GM21526 (cell line): Measurements from ENCODE around the gene RALGPS1.

Experiments
- ATAC-seq: cut with Tn5 transposase; IDR thresholded peaks from one replicate; pipeline ENCODE4 v1.9.1; 2021; ENCODE audit warnings: moderate library complexity; ENCODE audit not compliant: unreplicated experiment, low FRiP score

The RALGPS1 gene

GRCh38 chr9:126902210-126902609 lies 12.4 kb upstream of the RALGPS1 start:
- ATAC-seq, result no peak

GRCh38 chr9:126904586-126904985 lies 10.0 kb upstream of the RALGPS1 start:
- ATAC-seq, result no peak

- no peak for ATAC-seq
Measured at GRCh38 chr9:126906091-126906490, 8.5 kb upstream of the RALGPS1 start.

- no peak for ATAC-seq
Measured at GRCh38 chr9:126907058-126907457, 7.5 kb upstream of the RALGPS1 start.

- no peak for ATAC-seq
Measured at GRCh38 chr9:126915281-126915816, 767 bp downstream of the RALGPS1 start.

GRCh38 chr9:126915846-126916543 lies 1.4 kb downstream of the RALGPS1 start:
- no peak for ATAC-seq

- ATAC-seq, result no peak
Measured at GRCh38 chr9:126916909-126917308, 2.3 kb downstream of the RALGPS1 start.

GRCh38 chr9:126919193-126919592 lies 4.6 kb downstream of the RALGPS1 start:
- no peak for ATAC-seq

GRCh38 chr9:126925876-126926275 lies 11.3 kb downstream of the RALGPS1 start:
- no peak for ATAC-seq

- ATAC-seq, result no peak
Measured at GRCh38 chr9:126926364-126926763, 11.8 kb downstream of the RALGPS1 start.

GRCh38 chr9:126927419-126927818 lies 12.8 kb downstream of the RALGPS1 start:
- no peak for ATAC-seq

GRCh38 chr9:126932871-126933321 lies 18.3 kb downstream of the RALGPS1 start:
- no peak for ATAC-seq

- no peak for ATAC-seq
Measured at GRCh38 chr9:126933334-126933980, 18.9 kb downstream of the RALGPS1 start.

- ATAC-seq, result no peak
Measured at GRCh38 chr9:126934441-126934840, 19.9 kb downstream of the RALGPS1 start.

- ATAC-seq, result no peak
Measured at GRCh38 chr9:126935630-126936029, 21.0 kb downstream of the RALGPS1 start.

GRCh38 chr9:126937444-126937843 lies 22.9 kb downstream of the RALGPS1 start:
- ATAC-seq, result no peak

- ATAC-seq, result no peak
Measured at GRCh38 chr9:126938327-126938726, 23.7 kb downstream of the RALGPS1 start.

GRCh38 chr9:126939821-126940221 lies 25.2 kb downstream of the RALGPS1 start:
- no peak for ATAC-seq

- no peak for ATAC-seq
Measured at GRCh38 chr9:126942399-126942798, 27.8 kb downstream of the RALGPS1 start.

- no peak for ATAC-seq
Measured at GRCh38 chr9:126945682-126946081, 31.1 kb downstream of the RALGPS1 start.

GRCh38 chr9:126947529-126947928 lies 32.9 kb downstream of the RALGPS1 start:
- no peak for ATAC-seq
